Astrocyte (in vitro differentiated cells and primary cell): Measurements from ENCODE around the gene KCNQ1.

Source experiments
- EZH2 ChIP-seq: IDR thresholded peaks from 2 replicates; pipeline ENCODE4 v1.6.1; 2012; ENCODE audit warnings: mild to moderate bottlenecking, low read length, inconsistent platforms; ENCODE audit not compliant: insufficient read depth
- TF ChIP-seq, protein P1 (sequence below): IDR thresholded peaks from 2 replicates; pipeline ENCODE4 v1.5.1; 2011; ENCODE audit warnings: low read depth, mild to moderate bottlenecking, inconsistent platforms, low read length, moderate library complexity; ENCODE audit not compliant: insufficient read depth

DNA sequence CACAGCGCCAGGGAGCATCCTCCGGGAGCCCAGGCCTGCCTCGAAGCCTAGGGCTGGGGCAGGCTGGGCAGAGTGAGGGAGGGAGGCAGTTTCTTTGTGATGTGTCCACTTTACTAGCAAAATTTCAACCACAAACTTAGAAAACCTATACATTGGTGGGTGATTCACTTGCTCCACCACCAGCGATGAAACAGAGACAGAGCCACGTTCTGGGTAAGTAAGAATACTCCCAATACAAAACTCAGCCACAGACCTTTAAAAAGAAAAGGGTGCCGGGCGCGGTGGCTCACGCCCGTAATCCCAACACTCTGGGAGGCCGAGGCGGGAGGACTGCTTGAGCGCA is 418.4 kb downstream of the KCNQ1 start:
- TF ChIP-seq, protein P1, sequence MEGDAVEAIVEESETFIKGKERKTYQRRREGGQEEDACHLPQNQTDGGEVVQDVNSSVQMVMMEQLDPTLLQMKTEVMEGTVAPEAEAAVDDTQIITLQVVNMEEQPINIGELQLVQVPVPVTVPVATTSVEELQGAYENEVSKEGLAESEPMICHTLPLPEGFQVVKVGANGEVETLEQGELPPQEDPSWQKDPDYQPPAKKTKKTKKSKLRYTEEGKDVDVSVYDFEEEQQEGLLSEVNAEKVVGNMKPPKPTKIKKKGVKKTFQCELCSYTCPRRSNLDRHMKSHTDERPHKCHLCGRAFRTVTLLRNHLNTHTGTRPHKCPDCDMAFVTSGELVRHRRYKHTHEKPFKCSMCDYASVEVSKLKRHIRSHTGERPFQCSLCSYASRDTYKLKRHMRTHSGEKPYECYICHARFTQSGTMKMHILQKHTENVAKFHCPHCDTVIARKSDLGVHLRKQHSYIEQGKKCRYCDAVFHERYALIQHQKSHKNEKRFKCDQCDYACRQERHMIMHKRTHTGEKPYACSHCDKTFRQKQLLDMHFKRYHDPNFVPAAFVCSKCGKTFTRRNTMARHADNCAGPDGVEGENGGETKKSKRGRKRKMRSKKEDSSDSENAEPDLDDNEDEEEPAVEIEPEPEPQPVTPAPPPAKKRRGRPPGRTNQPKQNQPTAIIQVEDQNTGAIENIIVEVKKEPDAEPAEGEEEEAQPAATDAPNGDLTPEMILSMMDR = no peak
- TF ChIP-seq EZH2 = no peak
